Peyer's patch (tissue), 4 donors: ENCODE measurements around the gene SERINC3. TPM values are rescaled to one million over a fixed set of nuclear protein-coding genes. Genes with fewer than 3 reads are reported as not detected.

Experiments
- DNase-seq, 3 donors: peaks; one replicate each; pipeline ENCODE4 v3.0.0-alpha.2; 2017 to 2019
- H3K27ac ChIP-seq, 4 donors: fragments of 200-600 bp; sonication (generic); one replicate each; pipeline ENCODE4 v1.5.1; 2016 to 2019
- H3K27me3 ChIP-seq, 2 donors: fragments of 200-600 bp; sonication (generic); one replicate each; pipeline ENCODE4 v1.5.1; 2019
- H3K36me3 ChIP-seq, 3 donors: fragments of 200-600 bp; sonication (generic); one replicate each; pipeline ENCODE4 v1.5.1; 2016 to 2019
- H3K4me1 ChIP-seq, 4 donors: fragments of 200-600 bp; sonication (generic); one replicate each; pipeline ENCODE4 v1.5.1; 2016 to 2019
- H3K4me3 ChIP-seq, 4 donors: fragments of 200-600 bp; sonication (generic); 1 replicate in 3 of 4; 2 replicates in 1 of 4; pipeline ENCODE4 v1.5.1; 2016 to 2019; ENCODE audit warnings: mild to moderate bottlenecking in 1 of 4
- H3K9me3 ChIP-seq, 4 donors: fragments of 200-600 bp; sonication (generic); one replicate each; pipeline ENCODE4 v1.5.1; 2016 to 2019; ENCODE audit warnings: mild to moderate bottlenecking in 1 of 4
- CTCF ChIP-seq, 6 experiments: fragments of 450-650 bp in 4 of 6; fragments of 200-600 bp in 2 of 6; sonication (generic) in 1 of 6; IDR thresholded peaks; one replicate each; pipeline ENCODE4 v1.5.1; 2017 to 2019; ENCODE audit warnings: antibody characterized with exemption in 6 of 6, mild to moderate bottlenecking in 3 of 6, moderate library complexity in 1 of 6
- POLR2A ChIP-seq, 2 donors: fragments of 450-650 bp; IDR thresholded peaks; one replicate each; pipeline ENCODE4 v1.5.1; 2017; ENCODE audit warnings: antibody characterized with exemption in 2 of 2, mild to moderate bottlenecking in 2 of 2, moderate library complexity in 2 of 2
- total RNA-seq, 4 donors: library from RNA; depleted of rRNA; stranded (reverse); fragments of >200 nt; gene quantifications; one replicate each; pipeline ENCODE4 v1.1.0, GENCODE V29; 2016

Gene SERINC3
- total RNA-seq, 4 donors from 2014 or later = 24.8 to 70.0 (median 54.2) TPM

GRCh38 chr20:44488551-44488950 is 33.3 kb downstream of the SERINC3 start:
- no peak for TF ChIP-seq POLR2A (IDR thresholded peaks at IDR 0.05)
- TF ChIP-seq CTCF (IDR thresholded peaks at IDR 0.05) = no peak
- DNase-seq = no peak
- no peaks in the 10 kb centered on the region for H3K4me1 ChIP-seq
- H3K9me3 ChIP-seq = no peaks in the 10 kb centered on the region
- H3K27ac ChIP-seq = no peak overlapping the region
- H3K36me3 ChIP-seq = peaks cover 0 to 91% (median 0%) of the 10 kb centered on the region in 3 donors
- H3K27me3 ChIP-seq = no peaks in the 10 kb centered on the region
- H3K4me3 ChIP-seq = no peak overlapping the region

- no peak overlapping the region for H3K27ac ChIP-seq
- H3K27me3 ChIP-seq = no peaks in the 10 kb centered on the region
- TF ChIP-seq POLR2A (IDR thresholded peaks at IDR 0.05) (no peak), CTCF (IDR thresholded peaks at IDR 0.05) (no peak)
- no peak for DNase-seq
- no peak overlapping the region for H3K4me3 ChIP-seq
- peaks cover 0 to 86% (median 0%) of the 10 kb centered on the region in 3 donors for H3K36me3 ChIP-seq
- no peaks in the 10 kb centered on the region for H3K9me3 ChIP-seq
- no peaks in the 10 kb centered on the region for H3K4me1 ChIP-seq
Measured at GRCh38 chr20:44485830-44486198, 36.1 kb downstream of the SERINC3 start.

- Histone ChIP-seq H3K27ac (no peak overlapping the region), H3K36me3 (peaks cover 0 to 86% (median 0%) of the 10 kb centered on the region in 3 donors)
- TF ChIP-seq CTCF (IDR thresholded peaks at IDR 0.05) (no peak), POLR2A (IDR thresholded peaks at IDR 0.05) (no peak)
Measured at GRCh38 chr20:44485078-44485829, 36.6 kb downstream of the SERINC3 start.

GRCh38 chr20:44483112-44483511 is 38.8 kb downstream of the SERINC3 start:
- no peak overlapping the region for H3K4me3 ChIP-seq
- no peak for DNase-seq
- H3K4me1 ChIP-seq = no peaks in the 10 kb centered on the region
- H3K9me3 ChIP-seq = no peaks in the 10 kb centered on the region
- no peaks in the 10 kb centered on the region for H3K27me3 ChIP-seq
- TF ChIP-seq POLR2A (IDR thresholded peaks at IDR 0.05) = no peak
- TF ChIP-seq CTCF (IDR thresholded peaks at IDR 0.05) = no peak
- no peak overlapping the region for H3K27ac ChIP-seq
- peaks cover 0 to 70% (median 0%) of the 10 kb centered on the region in 3 donors for H3K36me3 ChIP-seq

More at GRCh38 chr20:44485078-44485829, 36.6 kb downstream of the SERINC3 start:
- no peaks in the 10 kb centered on the region for H3K27me3 ChIP-seq
- no peak overlapping the region for H3K4me3 ChIP-seq
- no peaks in the 10 kb centered on the region for H3K9me3 ChIP-seq
- no peaks in the 10 kb centered on the region for H3K4me1 ChIP-seq
- no peak for DNase-seq

DNA sequence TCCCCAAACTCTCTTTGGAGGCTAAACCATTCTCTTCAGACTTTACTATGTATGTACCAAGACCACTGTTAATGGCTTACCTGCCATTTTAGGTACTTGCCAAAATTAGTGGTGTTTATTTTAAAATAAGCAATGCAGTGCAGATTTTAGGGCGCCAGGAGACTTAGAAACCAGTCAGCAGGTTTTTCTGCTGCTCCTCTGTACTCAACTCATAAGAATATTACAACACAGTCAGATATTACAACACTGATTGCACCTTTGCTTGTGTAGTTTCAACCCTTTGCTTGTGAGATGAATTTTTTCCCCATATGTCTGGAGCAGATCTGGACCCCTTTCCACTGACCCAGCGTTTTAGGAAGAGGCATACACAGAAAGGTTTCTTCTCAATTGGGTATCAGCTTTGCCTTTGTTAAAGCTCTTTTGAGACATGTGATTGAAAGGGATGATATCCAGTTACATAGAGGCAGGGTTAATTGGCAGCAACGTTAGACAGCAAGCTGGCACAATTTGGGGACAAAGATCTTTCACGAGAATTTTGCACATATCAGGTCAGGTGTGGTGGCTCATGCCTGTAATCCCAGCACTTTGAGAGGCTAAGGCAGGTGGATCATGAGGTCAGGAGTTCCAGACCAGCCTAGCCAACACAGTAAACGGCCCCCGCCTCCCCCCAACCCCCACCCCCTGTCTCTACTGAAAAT is 40.0 kb downstream of the SERINC3 start:
- Histone ChIP-seq H3K9me3 (no peaks in the 10 kb centered on the region), H3K27me3 (no peaks in the 10 kb centered on the region), H3K36me3 (peaks cover 0 to 63% (median 0%) of the 10 kb centered on the region in 3 donors), H3K27ac (no peak overlapping the region), H3K4me1 (no peaks in the 10 kb centered on the region), H3K4me3 (no peak overlapping the region)
- TF ChIP-seq CTCF (IDR thresholded peaks at IDR 0.05) (no peak), POLR2A (IDR thresholded peaks at IDR 0.05) (no peak)
- DNase-seq = no peak
